ENCODE data around the gene PMAIP1.

Gene PMAIP1

DNA sequence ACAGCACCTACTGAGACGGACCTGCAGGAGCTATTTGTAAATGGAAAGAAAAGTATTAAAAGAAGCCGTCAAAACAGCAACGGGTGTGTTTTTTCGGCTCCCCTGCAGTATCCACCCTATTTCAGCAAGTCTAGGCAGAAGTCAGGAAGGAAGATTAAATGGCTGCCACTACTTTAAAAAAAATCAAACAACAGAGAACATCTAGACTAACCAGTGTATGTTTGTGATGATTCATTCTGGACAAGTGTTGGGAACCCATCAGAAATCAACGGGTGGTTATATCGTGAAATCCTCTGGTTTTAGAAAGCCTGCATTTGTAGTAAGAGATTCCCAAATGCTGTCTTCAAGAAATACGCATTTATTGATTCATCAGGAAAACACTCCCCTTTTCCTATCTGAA, 9.0 kb downstream of the PMAIP1 start:
- DNase-seq (ENCODE audit: low read depth, low spot score) = no peak
- ChIA-PET POLR2A (no interaction called here), CTCF (no interaction called here)
- H3K4me3 ChIP-seq (ENCODE audit: low read depth, low read length) = no peak overlapping the region
- TF ChIP-seq, protein P1, sequence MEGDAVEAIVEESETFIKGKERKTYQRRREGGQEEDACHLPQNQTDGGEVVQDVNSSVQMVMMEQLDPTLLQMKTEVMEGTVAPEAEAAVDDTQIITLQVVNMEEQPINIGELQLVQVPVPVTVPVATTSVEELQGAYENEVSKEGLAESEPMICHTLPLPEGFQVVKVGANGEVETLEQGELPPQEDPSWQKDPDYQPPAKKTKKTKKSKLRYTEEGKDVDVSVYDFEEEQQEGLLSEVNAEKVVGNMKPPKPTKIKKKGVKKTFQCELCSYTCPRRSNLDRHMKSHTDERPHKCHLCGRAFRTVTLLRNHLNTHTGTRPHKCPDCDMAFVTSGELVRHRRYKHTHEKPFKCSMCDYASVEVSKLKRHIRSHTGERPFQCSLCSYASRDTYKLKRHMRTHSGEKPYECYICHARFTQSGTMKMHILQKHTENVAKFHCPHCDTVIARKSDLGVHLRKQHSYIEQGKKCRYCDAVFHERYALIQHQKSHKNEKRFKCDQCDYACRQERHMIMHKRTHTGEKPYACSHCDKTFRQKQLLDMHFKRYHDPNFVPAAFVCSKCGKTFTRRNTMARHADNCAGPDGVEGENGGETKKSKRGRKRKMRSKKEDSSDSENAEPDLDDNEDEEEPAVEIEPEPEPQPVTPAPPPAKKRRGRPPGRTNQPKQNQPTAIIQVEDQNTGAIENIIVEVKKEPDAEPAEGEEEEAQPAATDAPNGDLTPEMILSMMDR (IDR thresholded peaks at IDR 0.05; ENCODE audit: insufficient read depth, low read length, missing control alignments) = no peak

DNA sequence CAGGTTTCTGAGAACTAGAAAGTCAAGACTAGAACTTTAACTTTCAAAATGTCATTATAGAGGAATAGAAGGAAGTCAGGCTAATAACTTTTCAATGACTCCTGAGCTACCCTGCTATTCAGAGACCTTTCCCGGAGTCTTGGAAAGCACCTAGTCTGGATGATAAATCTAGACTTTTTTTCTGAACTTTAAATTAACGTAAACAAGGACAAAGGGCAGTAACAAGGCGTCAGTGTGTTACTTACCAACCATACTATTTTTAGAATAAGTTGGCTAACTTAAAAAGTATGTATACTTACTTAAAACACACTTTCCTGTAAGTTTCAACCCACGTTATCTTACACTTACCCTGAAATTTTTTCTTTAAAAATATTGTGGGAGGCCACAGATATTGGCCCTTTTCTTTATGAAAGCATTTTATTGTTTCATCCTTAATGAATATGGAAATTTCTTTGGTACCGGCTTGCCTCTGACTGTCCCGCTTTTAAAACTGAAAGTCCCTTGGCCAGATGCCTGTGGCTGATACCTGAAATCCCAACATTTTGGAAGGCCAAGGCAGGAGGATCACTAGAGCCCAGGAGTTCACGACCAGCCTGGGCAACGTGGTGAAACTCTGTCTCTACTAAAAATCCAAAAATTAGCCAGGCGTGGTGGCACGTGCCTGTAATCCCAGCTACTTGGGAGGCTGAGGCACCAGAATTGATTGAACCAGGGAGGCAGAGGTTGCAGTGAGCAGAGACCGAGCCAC, 9.7 kb downstream of the PMAIP1 start:
- no peak overlapping the region for H3K4me3 ChIP-seq (ENCODE audit: low read depth, low read length)
- DNase-seq (ENCODE audit: low read depth, low spot score) = no peak
- POLR2A ChIA-PET = no interaction called here
- TF ChIP-seq, protein P1 (IDR thresholded peaks at IDR 0.05; ENCODE audit: insufficient read depth, low read length, missing control alignments) = no peak
- CTCF ChIA-PET = no interaction called here

DNA sequence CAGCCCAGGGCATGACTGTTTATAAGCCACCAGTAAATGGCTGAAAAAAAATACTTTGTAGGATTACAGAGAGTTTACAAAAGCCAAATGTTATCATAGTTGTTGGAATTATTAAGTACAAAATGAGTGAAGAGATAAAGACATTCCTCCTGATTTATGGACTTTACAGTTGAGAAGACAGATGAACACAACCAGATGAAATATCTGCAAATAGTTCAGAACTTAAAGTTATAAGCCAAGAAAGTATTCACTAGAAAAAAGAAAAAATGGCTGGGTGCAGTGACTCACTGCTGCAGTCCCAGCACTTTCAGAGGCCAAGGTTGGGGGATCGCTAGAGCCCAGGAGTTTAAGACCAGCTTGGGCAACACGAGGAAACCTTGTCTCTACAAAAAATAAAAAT, 11.2 kb downstream of the PMAIP1 start:
- ChIA-PET CTCF (interaction anchor here (1.3 kb wide), 1 partner anchor 75 kb away, joined by 4 read pairs; no protein-coding TSS in a partner anchor), POLR2A (interaction anchor here (1.0 kb wide), 1 partner anchor 11 kb away, joined by 7 read pairs; the partner anchor contains the start of gene PMAIP1)
- TF ChIP-seq, protein P1 (IDR thresholded peaks at IDR 0.05; ENCODE audit: insufficient read depth, low read length, missing control alignments) = no peak
- no peak for DNase-seq (ENCODE audit: low read depth, low spot score)
- no peak overlapping the region for H3K4me3 ChIP-seq (ENCODE audit: low read depth, low read length)

GRCh38 chr18:59911600-59911999, 11.8 kb downstream of the PMAIP1 start:
- DNase-seq (ENCODE audit: low read depth, low spot score) = no peak
- TF ChIP-seq, protein P1 (IDR thresholded peaks at IDR 0.05; ENCODE audit: insufficient read depth, low read length, missing control alignments) = no peak
- CTCF ChIA-PET = interaction anchor here (1.5 kb wide), 1 partner anchor 76 kb away, joined by 3 read pairs; no protein-coding TSS in a partner anchor
- POLR2A ChIA-PET = no interaction called here
- no peak overlapping the region for H3K4me3 ChIP-seq (ENCODE audit: low read depth, low read length)

- ChIA-PET CTCF (interaction anchor here (1.5 kb wide), 1 partner anchor 76 kb away, joined by 3 read pairs; no protein-coding TSS in a partner anchor), POLR2A (no interaction called here)
- no peak overlapping the region for H3K4me3 ChIP-seq (ENCODE audit: low read depth, low read length)
- no peak for DNase-seq (ENCODE audit: low read depth, low spot score)
- TF ChIP-seq, protein P1 (IDR thresholded peaks at IDR 0.05; ENCODE audit: insufficient read depth, low read length, missing control alignments) = no peak
Observed at GRCh38 chr18:59912007-59912550, 12.3 kb downstream of the PMAIP1 start.

DNA sequence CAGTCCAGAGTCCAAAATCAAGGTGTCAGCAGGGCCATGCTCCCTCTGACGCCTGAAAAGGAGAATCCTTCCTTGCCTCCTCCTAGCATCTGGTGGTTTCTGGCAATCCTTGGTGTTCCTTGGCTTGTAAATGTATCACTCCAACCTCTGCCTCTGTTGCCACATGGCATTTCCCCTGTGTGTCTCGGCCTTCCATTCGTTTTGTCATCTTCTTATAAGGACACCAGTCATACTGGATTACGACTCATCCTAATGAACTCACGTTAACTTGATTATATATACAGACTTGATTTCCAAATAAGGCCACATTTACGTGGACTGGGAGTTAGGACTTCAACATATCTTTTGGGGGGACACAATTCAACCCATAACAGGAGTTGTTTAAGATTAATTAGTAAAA, 15.8 kb downstream of the PMAIP1 start:
- POLR2A ChIA-PET = no interaction called here

More for the DNA sequence above, 15.8 kb downstream of the PMAIP1 start:
- no peak for DNase-seq (ENCODE audit: low read depth, low spot score)
- no peak overlapping the region for H3K4me3 ChIP-seq (ENCODE audit: low read depth, low read length)
- CTCF ChIA-PET = no interaction called here
- TF ChIP-seq, protein P1 (IDR thresholded peaks at IDR 0.05; ENCODE audit: insufficient read depth, low read length, missing control alignments) = no peak

Data from AG04449 (cell line).